SK-N-SH treated with all-trans-retinoic acid at 6 μM for 48 hours (cell line): ENCODE measurements around the gene IFI27.

Experiments
- ATAC-seq: fragments of 200-7000 bp; cut with Tn5 transposase; 3 replicates; pipeline ENCODE4 v1.9.1; 2020; ENCODE audit warnings: mild to moderate bottlenecking, moderate library complexity
- ARNTL ChIP-seq: fragments of 450-650 bp; formaldehyde crosslinking; IDR thresholded peaks from 2 replicates; pipeline ENCODE4 v1.5.0; 2020; ENCODE audit warnings: low read depth, mild to moderate bottlenecking, moderate library complexity, borderline replicate concordance
- BACH2 ChIP-seq: fragments of 250-450 bp; sonication (Bioruptor Pico); IDR thresholded peaks from 2 replicates; pipeline ENCODE4 v1.9.0; 2021; ENCODE audit warnings: mild to moderate bottlenecking, borderline replicate concordance
- CSDC2 ChIP-seq: fragments of 250-450 bp; sonication (Bioruptor Pico); IDR thresholded peaks from 2 replicates; pipeline ENCODE4 v1.5.0; 2020; ENCODE audit warnings: mild to moderate bottlenecking, moderate library complexity
- ESRRG ChIP-seq: fragments of 250-450 bp; sonication (Bioruptor Pico); IDR thresholded peaks from 2 replicates; pipeline ENCODE4 v1.6.1; 2021; ENCODE audit warnings: mild to moderate bottlenecking
- GLIS3 ChIP-seq: fragments of 250-450 bp; sonication (Bioruptor Pico); IDR thresholded peaks from 2 replicates; pipeline ENCODE4 v1.5.0; 2020; ENCODE audit warnings: mild to moderate bottlenecking, moderate library complexity
- OSR1 ChIP-seq: fragments of 250-450 bp; sonication (Bioruptor Pico); IDR thresholded peaks from 2 replicates; pipeline ENCODE4 v1.8.0; 2022; ENCODE audit warnings: moderate library complexity, mild to moderate bottlenecking, inconsistent platforms
- PPARA ChIP-seq: fragments of 250-450 bp; sonication (Bioruptor Pico); IDR thresholded peaks from 2 replicates; pipeline ENCODE4 v1.5.0; 2020; ENCODE audit warnings: mild to moderate bottlenecking, borderline replicate concordance
- RARB ChIP-seq: fragments of 250-450 bp; sonication (Bioruptor Pico); IDR thresholded peaks from 2 replicates; pipeline ENCODE4 v1.8.0; 2021; ENCODE audit warnings: mild to moderate bottlenecking, moderate library complexity
- SNAI2 ChIP-seq: fragments of 250-450 bp; sonication (Bioruptor Pico); IDR thresholded peaks from 2 replicates; pipeline ENCODE4 v1.5.0; 2020; ENCODE audit warnings: mild to moderate bottlenecking, moderate library complexity
- TCF4 ChIP-seq: fragments of 250-450 bp; sonication (Bioruptor Pico); IDR thresholded peaks from 2 replicates; pipeline ENCODE4 v1.8.0; 2021; ENCODE audit warnings: mild to moderate bottlenecking, moderate library complexity, borderline replicate concordance
- TOX ChIP-seq: fragments of 250-450 bp; sonication (Bioruptor Pico); IDR thresholded peaks from 2 replicates; pipeline ENCODE4 v1.8.0; 2021; ENCODE audit warnings: mild to moderate bottlenecking, moderate library complexity, borderline replicate concordance
- ZC3H10 ChIP-seq: fragments of 250-450 bp; sonication (Bioruptor Pico); IDR thresholded peaks from 2 replicates; pipeline ENCODE4 v1.5.1; 2021; ENCODE audit warnings: mild to moderate bottlenecking, moderate library complexity
- ZFP3 ChIP-seq: fragments of 250-450 bp; sonication (Bioruptor Pico); IDR thresholded peaks from 2 replicates; pipeline ENCODE4 v1.5.0; 2020; ENCODE audit warnings: mild to moderate bottlenecking, moderate library complexity
- ZNF565 ChIP-seq: fragments of 450-650 bp; formaldehyde crosslinking; conservative IDR thresholded peaks from 2 replicates; pipeline ENCODE4 v1.5.0; 2020; ENCODE audit warnings: low read depth, mild to moderate bottlenecking, moderate library complexity
- ZNF70 ChIP-seq: fragments of 450-650 bp; formaldehyde crosslinking; IDR thresholded peaks from 2 replicates; pipeline ENCODE4 v1.5.0; 2020; ENCODE audit warnings: mild to moderate bottlenecking, moderate library complexity
- ZNF8 ChIP-seq: fragments of 450-650 bp; formaldehyde crosslinking; IDR thresholded peaks from 2 replicates; pipeline ENCODE4 v1.5.0; 2020; ENCODE audit warnings: mild to moderate bottlenecking, moderate library complexity
- TF ChIP-seq, protein P1 (sequence below): fragments of 250-450 bp; sonication (Bioruptor Pico); IDR thresholded peaks from 2 replicates; pipeline ENCODE4 v1.5.1; 2020; ENCODE audit warnings: low read depth, mild to moderate bottlenecking, moderate library complexity
- TF ChIP-seq, protein P2 (sequence below): fragments of 250-450 bp; sonication (Bioruptor Pico); IDR thresholded peaks from 2 replicates; pipeline ENCODE4 v1.8.0; 2020; ENCODE audit warnings: mild to moderate bottlenecking, moderate library complexity, borderline replicate concordance
- TF ChIP-seq, protein P3 (sequence below): fragments of 250-450 bp; sonication (Bioruptor Pico); IDR thresholded peaks from 2 replicates; pipeline ENCODE4 v1.8.0; 2021; ENCODE audit warnings: low read depth, mild to moderate bottlenecking, moderate library complexity, borderline replicate concordance
- TF ChIP-seq, protein P4 (sequence below): fragments of 250-450 bp; sonication (Bioruptor Pico); IDR thresholded peaks from 2 replicates; pipeline ENCODE4 v1.5.1; 2021; ENCODE audit warnings: mild to moderate bottlenecking, moderate library complexity

The IFI27 gene

DNA sequence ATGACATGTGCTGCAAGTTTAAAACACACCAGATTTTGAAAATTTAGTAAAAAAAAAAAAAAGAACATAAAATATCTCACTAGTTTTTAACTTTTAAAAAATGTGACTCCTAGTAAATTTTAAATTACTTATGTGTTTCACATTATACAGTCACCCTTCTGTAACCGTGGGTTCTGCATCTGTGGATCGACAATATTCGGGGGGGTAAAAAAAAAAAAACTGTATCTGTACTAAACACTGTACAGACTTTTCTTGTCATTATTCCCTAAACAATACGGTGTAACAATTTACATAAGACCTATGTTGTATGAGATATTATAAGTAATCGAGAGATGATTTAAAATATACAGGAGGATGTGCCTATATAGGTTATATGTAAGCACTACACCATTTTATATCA is 32.7 kb upstream of the IFI27 start (continued):
- TF ChIP-seq, protein P1, sequence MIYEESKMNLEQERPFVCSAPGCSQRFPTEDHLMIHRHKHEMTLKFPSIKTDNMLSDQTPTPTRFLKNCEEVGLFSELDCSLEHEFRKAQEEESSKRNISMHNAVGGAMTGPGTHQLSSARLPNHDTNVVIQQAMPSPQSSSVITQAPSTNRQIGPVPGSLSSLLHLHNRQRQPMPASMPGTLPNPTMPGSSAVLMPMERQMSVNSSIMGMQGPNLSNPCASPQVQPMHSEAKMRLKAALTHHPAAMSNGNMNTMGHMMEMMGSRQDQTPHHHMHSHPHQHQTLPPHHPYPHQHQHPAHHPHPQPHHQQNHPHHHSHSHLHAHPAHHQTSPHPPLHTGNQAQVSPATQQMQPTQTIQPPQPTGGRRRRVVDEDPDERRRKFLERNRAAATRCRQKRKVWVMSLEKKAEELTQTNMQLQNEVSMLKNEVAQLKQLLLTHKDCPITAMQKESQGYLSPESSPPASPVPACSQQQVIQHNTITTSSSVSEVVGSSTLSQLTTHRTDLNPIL: no peak
- TF ChIP-seq ZNF8 (CRISPR knock-in tag): no peak
- no peak for TF ChIP-seq ARNTL
- no peak for TF ChIP-seq PPARA (CRISPR knock-in tag)

DNA sequence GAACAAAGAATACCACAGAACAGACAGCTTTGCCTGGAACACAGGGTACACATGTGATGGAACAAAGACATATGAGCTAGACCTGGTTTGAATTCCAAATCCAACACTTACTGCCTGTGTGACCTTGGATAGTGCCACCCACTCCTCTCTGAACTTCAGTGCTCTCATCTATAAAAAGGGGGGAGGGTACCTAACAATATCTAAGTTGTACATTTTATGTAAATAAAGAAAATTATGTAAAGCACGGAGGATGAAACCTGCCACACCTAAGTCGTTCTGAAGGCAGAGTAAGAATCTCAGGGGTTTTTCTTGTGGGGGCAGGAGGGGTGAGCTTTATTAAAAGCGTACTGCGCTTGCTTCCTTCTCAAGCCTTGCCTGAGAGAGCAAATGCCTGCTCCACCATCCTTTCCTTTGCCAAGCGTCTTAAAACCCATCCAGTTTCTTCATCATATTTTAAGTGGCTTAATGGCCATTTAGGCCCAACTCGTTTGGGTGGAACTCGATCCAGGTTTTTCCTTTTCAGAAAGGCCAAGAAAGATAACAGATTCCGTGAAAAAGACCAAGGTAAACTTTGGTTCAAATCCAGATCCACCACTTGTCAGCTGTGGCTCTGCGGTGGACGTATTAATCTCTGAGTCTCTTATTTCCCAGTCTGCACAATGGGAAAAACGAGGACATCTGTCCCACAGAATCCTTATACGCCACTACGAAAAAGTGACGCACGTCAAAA is 30.5 kb upstream of the IFI27 start:
- ATAC-seq: no peak
- no peak for TF ChIP-seq BACH2
- TF ChIP-seq SNAI2 (CRISPR knock-in tag): no peak
- no peak for TF ChIP-seq ARNTL
- TF ChIP-seq, protein P1: no peak
- TF ChIP-seq, protein P2, sequence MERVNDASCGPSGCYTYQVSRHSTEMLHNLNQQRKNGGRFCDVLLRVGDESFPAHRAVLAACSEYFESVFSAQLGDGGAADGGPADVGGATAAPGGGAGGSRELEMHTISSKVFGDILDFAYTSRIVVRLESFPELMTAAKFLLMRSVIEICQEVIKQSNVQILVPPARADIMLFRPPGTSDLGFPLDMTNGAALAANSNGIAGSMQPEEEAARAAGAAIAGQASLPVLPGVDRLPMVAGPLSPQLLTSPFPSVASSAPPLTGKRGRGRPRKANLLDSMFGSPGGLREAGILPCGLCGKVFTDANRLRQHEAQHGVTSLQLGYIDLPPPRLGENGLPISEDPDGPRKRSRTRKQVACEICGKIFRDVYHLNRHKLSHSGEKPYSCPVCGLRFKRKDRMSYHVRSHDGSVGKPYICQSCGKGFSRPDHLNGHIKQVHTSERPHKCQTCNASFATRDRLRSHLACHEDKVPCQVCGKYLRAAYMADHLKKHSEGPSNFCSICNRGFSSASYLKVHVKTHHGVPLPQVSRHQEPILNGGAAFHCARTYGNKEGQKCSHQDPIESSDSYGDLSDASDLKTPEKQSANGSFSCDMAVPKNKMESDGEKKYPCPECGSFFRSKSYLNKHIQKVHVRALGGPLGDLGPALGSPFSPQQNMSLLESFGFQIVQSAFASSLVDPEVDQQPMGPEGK (CRISPR knock-in tag): no peak
- TF ChIP-seq ZNF565 (CRISPR knock-in tag): no peak
- TF ChIP-seq OSR1 (CRISPR knock-in tag): no peak
- no peak for TF ChIP-seq TOX
- no peak for TF ChIP-seq PPARA (CRISPR knock-in tag)
- no peak for TF ChIP-seq ESRRG (CRISPR knock-in tag)
- TF ChIP-seq, protein P3, sequence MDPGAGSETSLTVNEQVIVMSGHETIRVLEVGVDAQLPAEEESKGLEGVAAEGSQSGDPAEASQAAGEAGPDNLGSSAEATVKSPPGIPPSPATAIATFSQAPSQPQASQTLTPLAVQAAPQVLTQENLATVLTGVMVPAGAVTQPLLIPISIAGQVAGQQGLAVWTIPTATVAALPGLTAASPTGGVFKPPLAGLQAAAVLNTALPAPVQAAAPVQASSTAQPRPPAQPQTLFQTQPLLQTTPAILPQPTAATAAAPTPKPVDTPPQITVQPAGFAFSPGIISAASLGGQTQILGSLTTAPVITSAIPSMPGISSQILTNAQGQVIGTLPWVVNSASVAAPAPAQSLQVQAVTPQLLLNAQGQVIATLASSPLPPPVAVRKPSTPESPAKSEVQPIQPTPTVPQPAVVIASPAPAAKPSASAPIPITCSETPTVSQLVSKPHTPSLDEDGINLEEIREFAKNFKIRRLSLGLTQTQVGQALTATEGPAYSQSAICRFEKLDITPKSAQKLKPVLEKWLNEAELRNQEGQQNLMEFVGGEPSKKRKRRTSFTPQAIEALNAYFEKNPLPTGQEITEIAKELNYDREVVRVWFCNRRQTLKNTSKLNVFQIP (CRISPR knock-in tag): no peak
- TF ChIP-seq, protein P4, sequence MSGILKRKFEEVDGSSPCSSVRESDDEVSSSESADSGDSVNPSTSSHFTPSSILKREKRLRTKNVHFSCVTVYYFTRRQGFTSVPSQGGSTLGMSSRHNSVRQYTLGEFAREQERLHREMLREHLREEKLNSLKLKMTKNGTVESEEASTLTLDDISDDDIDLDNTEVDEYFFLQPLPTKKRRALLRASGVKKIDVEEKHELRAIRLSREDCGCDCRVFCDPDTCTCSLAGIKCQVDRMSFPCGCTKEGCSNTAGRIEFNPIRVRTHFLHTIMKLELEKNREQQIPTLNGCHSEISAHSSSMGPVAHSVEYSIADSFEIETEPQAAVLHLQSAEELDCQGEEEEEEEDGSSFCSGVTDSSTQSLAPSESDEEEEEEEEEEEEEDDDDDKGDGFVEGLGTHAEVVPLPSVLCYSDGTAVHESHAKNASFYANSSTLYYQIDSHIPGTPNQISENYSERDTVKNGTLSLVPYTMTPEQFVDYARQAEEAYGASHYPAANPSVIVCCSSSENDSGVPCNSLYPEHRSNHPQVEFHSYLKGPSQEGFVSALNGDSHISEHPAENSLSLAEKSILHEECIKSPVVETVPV (CRISPR knock-in tag): no peak
- TF ChIP-seq ZFP3 (CRISPR knock-in tag): no peak

DNA sequence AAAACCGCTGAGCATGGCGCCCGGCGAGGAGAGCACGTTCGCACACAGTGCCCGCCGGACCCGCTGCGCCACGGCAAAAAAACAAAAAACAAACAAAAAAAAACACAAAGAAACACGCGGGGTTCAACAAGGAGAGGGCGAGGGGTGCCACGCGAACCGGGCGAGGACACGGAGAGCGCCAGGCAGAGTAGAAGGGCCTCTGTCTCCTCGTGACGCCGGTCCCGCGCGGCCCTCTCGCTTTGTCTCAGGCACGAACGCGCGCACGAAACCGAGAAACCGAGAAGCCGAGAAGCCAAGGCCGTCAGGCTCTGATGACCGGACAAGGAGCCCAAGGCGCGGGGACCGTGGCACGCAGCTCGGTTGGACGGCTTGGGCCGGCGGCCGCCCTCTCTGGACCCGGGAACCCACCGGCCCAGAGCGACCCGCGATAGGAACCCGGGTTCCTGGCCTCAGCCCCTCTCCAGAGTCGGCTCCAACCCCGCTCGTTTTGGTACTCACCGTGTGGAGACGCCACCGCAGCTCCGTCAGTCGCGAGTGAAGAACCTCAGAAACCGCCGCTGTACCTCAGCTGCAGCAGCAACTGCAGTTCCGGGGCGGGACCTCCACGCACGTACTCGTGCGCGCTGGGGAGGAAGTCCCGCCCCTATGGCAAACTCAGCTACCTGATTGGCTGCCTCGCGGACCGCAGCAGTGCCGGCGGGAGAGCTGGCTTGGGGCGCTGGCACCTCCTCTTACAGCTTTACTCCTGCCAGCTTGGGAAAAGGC is 29.7 kb upstream of the IFI27 start, which contains the start of the genes DDX24 and IFI27L1:
DDX24 (minus strand) TSS at position 582 of the 765 bp plus-strand sequence. CDS start 1,460 bp downstream, outside the sequence.
IFI27L1 (plus strand) TSS at position 690 of the 765 bp plus-strand sequence. CDS start 15,628 bp downstream, outside the sequence.
- peak; percentile 99 for ATAC-seq
- TF ChIP-seq TOX (no peak), ZNF70 (CRISPR knock-in tag) (no peak)
- TF ChIP-seq, protein P4 (CRISPR knock-in tag): no peak

DNA sequence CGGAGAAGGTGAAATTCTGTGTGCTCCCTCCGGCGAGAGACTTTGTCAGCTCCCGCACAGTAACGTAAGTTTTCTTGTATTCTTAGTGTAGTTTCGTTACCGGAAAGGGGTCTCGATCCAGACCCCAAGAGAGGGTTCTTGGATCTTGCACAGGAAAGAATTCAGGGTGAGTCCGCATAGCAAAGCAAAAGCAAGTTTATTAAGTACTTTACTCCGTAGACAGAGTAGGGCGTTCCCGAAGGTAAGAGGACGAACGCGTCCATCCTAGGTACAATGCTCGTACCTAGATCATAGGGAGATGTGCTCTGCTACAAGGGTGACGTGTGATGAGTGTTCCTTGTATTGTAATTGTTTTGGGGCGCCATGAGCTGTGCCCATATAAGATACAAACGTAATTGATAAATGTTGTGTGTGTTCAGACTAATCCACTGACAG is 29.1 kb upstream of the IFI27 start:
- ATAC-seq: peak; percentile 42
- TF ChIP-seq, protein P1: no peak
- TF ChIP-seq PPARA (CRISPR knock-in tag) (no peak), SNAI2 (CRISPR knock-in tag) (no peak), GLIS3 (CRISPR knock-in tag) (no peak), ARNTL (no peak), TCF4 (no peak), CSDC2 (CRISPR knock-in tag) (no peak), ZNF565 (CRISPR knock-in tag) (no peak), TOX (no peak), RARB (CRISPR knock-in tag) (no peak), ZC3H10 (CRISPR knock-in tag) (no peak)
- TF ChIP-seq, all 23 proteins: peak for 0
